SK-MEL-5 (cell line): ENCODE measurements around the gene PFKL. TPM values are rescaled to one million over a fixed set of nuclear protein-coding genes. Genes with fewer than 3 reads are reported as not detected.

Experiments used
- DNase-seq: peaks from one replicate; pipeline ENCODE4 v3.0.0-alpha.2; 2016; ENCODE audit warnings: low read depth, low spot score
- in situ Hi-C: cut with HindIII; loops from 2 replicates; pipeline ENCODE4 v1.10.0; 2016; ENCODE audit warnings: low sequenced_read_pairs, high pct_unique_total_duplicates, low pct_unique_long_range_greater_than_20kb
- total RNA-seq: library from RNA; depleted of rRNA; stranded (reverse); fragments of >200 nt; shearing (Covaris generic); gene quantifications from 2 replicates; pipeline ENCODE4 v1.2.3, GENCODE V29; 2014; rRNA removed

The PFKL gene
- total RNA-seq, 1 experiment from 2014 or later: 81.4 TPM

- DNase-seq: no peak
- in situ Hi-C loops: no loop called here
Observed at GRCh38 chr21:44376606-44377005, 76.8 kb downstream of the PFKL start.

Other genes with a start within 250 kb of the PFKL start
- 28.2 and 34.0 TPM in 2 replicates for gene PWP2, start 192.7 kb upstream of the PFKL start, total RNA-seq
- 30.8 and 39.1 TPM in 2 replicates for gene GATD3, start 166.4 kb upstream of the PFKL start, total RNA-seq
- 0.05 and 0.29 TPM in 2 replicates for gene ICOSLG, start 59.1 kb upstream of the PFKL start, total RNA-seq
- not detected in 2 replicates for gene DNMT3L, start 38.2 kb upstream of the PFKL start, total RNA-seq
- gene AIRE, start 14.2 kb upstream of the PFKL start, total RNA-seq: not detected in 2 replicates
- gene CFAP410, start 39.3 kb downstream of the PFKL start, total RNA-seq: 5.0 and 11.0 TPM in 2 replicates
- gene TRPM2, start 53.6 kb downstream of the PFKL start, total RNA-seq: 0.21 and 0.37 TPM in 2 replicates
- 1.5 TPM in 2 replicates for gene LRRC3, start 155.5 kb downstream of the PFKL start, total RNA-seq
- not detected in 2 replicates for gene KRTAP10-1, start 240.1 kb downstream of the PFKL start, total RNA-seq